A673 (cell line): ENCODE results near the gene MKNK2.

Experiments
- EZH2 ChIP-seq: fragments of 200-600 bp; sonication (generic); IDR thresholded peaks from 2 replicates; pipeline ENCODE4 v1.6.1; 2017; ENCODE audit warnings: borderline replicate concordance, low read depth, mild to moderate bottlenecking, mixed read lengths, antibody characterized with exemption, low read length; ENCODE audit not compliant: poor library complexity, severe bottlenecking
- TF ChIP-seq, protein P1 (sequence below): fragments of 300-800, 200-600 bp; sonication (generic); conservative IDR thresholded peaks from 2 replicates; pipeline ENCODE4 v1.5.1; 2017; ENCODE audit warnings: low read depth, mild to moderate bottlenecking, antibody characterized with exemption, low read length, moderate library complexity, mixed read lengths

DNA sequence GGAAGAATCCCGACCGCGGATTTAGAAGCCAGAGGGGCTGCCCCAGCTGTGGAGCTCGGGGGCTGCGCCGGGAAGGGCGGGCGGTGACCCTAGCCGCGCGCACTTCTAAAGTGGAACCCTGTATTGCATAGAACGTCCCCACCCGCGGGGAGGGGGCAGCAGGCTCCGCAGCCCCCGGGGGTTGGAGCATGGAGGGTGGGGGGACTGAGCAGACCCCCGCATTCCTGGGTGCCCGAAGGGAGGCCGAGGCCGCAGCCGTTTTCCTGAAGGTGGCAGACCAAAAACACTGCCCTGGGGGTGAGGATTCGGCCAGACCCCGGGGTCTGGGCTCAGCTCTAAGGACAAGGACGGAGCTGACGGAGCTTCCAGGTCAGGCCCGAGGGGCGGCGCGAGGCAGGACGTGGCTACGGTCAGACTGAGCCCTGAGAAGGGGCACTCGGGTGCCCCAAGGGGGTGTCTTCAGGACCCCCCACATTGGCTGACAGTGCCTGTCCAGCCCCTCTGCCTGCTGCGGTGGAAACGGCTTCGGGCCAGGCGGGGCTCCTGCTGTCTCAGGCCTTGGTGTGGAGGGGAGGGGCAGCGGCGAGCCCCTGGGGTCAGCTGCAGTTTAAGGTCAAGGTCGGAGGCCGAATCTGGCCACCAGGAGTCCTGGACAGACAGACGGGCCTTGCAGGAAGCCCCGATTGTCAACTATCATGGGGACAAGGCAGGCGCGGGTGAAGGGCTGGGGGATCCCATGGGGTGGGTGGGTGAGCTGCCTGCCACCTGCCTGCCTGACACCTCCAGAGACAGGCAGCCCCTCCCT is 12.6 kb downstream of the MKNK2 start:
- TF ChIP-seq, protein P1, sequence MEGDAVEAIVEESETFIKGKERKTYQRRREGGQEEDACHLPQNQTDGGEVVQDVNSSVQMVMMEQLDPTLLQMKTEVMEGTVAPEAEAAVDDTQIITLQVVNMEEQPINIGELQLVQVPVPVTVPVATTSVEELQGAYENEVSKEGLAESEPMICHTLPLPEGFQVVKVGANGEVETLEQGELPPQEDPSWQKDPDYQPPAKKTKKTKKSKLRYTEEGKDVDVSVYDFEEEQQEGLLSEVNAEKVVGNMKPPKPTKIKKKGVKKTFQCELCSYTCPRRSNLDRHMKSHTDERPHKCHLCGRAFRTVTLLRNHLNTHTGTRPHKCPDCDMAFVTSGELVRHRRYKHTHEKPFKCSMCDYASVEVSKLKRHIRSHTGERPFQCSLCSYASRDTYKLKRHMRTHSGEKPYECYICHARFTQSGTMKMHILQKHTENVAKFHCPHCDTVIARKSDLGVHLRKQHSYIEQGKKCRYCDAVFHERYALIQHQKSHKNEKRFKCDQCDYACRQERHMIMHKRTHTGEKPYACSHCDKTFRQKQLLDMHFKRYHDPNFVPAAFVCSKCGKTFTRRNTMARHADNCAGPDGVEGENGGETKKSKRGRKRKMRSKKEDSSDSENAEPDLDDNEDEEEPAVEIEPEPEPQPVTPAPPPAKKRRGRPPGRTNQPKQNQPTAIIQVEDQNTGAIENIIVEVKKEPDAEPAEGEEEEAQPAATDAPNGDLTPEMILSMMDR, result no peak
- TF ChIP-seq EZH2, result no peak
